GM19025 (cell line): ENCODE measurements around the gene NUDCD3.

Source experiments
- ATAC-seq: cut with Tn5 transposase; IDR thresholded peaks from one replicate; pipeline ENCODE4 v1.9.1; 2021; ENCODE audit warnings: mild to moderate bottlenecking, low read depth, moderate library complexity; ENCODE audit not compliant: unreplicated experiment

The NUDCD3 gene

GRCh38 chr7:44490351-44491200 is at the start of gene NUDCD3:
NUDCD3 (minus strand) TSS chr7:44490658; CDS start chr7:44490600, 58 bp downstream.
- peak; percentile 94 for ATAC-seq

- ATAC-seq, result no peak
Measured at GRCh38 chr7:44539669-44540506, 49.4 kb upstream of the NUDCD3 start.

GRCh38 chr7:44538798-44539668 is 48.6 kb upstream of the NUDCD3 start:
- no peak for ATAC-seq

DNA sequence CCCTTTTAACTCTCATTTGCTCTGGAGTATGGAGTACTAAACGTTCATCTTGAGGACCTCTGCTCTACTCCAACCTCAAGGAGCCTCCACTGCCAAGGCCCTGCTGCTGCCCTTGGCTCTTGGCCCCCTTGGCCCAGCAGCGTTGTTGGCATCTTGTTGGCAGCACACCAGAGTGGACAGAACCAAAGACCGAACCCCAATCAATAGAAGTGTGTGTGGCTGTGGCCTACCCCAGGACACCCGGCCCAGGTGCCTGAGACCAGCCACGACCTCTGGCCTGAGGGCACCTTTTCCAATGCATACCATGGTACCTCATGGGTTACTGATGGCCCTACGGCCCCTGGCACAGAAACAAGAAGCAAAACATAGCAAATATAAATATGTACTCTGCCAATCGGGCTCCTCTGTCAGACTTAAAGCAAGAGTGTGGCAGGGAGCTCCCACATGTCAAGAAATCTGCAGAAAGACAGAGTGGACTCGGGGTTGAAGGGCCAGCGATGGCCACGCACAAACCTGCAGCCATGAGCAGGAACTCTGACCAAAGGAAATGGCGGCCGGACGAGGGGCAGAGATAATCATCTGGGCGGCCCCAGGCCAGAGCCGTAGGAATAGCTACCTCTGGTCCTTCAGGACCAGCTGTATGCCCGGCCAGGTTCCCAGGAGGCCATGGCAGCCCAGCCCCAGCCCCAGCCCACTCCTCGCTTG is 47.8 kb upstream of the NUDCD3 start:
- ATAC-seq, result no peak

GRCh38 chr7:44537442-44537841 is 47.0 kb upstream of the NUDCD3 start:
- ATAC-seq, result no peak

DNA sequence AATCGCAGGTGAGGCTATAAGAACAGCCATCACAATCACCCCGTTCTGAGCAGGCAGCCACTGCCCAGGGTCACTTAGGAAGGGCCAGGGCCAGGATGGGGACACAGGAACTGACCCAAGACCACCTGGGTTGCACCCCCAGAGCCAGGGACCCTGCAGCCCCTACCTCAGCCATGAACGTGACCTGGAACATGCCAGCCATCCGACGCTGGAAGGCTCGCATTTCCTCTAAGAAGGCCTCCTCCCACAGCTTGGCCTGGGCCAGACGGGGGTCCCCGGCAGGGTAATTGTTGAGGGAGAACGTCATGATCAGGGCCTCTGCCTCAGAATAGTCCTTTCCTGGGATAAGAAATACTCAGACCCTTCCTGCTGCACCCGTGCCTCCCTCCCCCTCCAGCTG is 45.6 kb upstream of the NUDCD3 start:
- no peak for ATAC-seq

- no peak for ATAC-seq
Measured at GRCh38 chr7:44535348-44536064, 45.0 kb upstream of the NUDCD3 start.

- ATAC-seq, result no peak
Measured at GRCh38 chr7:44534501-44534900, 44.0 kb upstream of the NUDCD3 start.

DNA sequence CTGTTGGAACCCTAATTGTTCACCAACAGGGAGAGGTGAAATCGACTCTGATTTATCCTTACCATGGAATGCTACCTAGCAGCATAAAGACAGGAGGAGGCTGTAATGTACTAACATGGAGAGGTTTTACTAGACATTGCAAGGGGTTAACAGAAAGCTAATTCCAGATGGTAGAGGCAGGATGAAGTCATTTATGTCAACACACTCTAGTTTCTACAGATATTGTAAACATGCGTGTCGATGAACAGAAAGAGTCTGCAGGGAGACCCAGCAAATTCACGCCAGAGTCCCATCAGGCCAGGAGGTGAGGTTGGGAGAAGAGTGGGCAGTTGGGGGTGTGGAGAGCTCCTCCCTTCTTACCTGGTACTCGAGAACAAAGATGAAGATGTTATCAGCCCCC is 43.6 kb upstream of the NUDCD3 start:
- no peak for ATAC-seq

- no peak for ATAC-seq
Measured at GRCh38 chr7:44533301-44534055, 43.0 kb upstream of the NUDCD3 start.

DNA sequence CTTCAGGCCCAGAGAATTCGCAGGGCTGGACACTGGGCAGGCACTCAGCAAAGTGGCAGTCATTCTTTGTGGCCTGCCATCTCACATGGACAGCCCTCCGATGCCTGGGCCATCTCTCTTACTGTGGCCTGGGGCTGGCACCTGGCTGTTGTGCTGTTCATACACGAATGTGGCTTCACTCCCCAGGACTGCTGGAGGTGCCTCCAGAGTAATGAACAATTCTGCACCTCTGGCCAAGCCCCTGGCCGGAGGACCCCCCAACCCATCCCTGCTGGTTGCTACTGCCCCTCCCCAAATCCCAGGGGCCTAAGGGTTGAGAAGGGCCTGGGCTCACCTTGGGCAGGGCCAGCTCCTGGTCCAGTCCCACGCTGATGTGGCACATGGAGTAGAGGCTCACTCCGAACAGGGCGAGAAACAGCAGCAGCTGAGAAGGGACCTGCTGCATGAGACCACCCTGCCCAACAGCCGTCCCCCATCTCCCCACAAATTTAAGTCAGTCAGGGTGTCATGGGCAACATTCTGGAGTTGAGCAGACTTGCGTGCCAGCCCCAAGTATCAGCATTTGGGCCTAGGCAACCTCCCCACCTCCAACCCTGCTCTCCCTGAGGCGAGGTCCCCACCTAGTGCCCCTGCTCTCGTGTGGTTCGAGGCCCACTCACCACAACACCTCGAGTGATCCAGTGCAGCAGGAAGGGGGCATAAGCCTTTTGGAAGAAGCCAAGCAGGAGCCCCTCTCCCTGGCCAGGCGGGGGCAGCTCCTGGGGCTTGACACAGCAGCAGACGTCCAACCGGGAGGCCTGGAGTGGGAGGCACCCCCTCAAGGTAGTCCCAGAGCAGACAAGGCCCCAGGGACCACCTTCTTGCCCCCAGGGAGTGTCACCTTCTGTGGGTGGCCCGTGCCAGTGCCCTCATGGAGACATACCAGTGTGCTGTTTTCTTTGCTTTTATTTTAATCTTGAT is 41.2 kb upstream of the NUDCD3 start:
- ATAC-seq, result no peak

GRCh38 chr7:44530990-44531389 is 40.5 kb upstream of the NUDCD3 start:
- ATAC-seq, result no peak

DNA sequence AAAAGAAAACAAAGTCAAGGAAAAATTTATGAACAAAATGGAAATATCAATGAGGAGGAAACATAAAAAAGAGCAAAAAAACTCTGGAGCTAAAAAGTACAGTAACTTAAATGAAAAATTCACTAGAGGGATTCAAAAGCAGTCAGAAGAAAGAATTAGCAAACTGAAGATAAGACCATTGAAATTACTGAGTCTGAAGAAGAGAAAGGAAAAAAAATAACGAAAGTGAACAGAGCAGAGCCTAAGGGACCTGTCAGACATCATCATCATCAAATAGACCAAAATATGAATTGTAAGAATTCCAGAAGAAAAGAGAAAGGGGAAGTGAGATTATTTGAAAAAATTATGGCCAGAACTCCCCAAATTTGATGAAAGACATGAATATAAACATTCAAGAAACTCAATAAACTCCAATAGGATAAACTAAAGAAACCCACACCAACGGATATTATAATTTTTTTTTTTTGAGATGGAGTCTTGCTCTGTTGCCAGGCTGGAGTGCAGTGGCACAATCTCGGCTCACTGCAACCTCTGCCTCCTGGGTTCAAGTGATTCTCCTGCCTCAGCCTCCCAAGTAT is 34.4 kb upstream of the NUDCD3 start:
- no peak for ATAC-seq

- ATAC-seq, result no peak
Measured at GRCh38 chr7:44522315-44522714, 31.9 kb upstream of the NUDCD3 start.

GRCh38 chr7:44521347-44522095 is 31.1 kb upstream of the NUDCD3 start:
- no peak for ATAC-seq

DNA sequence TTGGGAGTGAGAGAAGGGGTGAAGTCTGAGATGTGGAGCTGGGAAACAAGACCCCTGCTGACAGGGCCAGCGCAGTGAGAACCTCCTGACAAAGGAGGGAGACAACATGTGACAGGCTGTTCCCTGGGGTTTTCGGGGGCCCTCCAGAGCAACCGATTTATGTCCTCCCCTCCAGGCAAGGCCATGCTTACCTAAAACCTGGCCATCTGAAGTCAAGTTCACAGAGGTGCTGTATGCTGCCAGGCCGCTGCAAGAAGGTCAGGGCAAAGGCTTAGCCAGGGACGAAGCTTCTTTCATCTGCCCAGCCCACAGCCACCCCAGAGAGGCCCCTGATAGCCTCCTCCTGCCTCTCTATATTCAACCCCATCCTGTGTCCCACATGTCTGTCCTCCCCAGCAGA is 30.1 kb upstream of the NUDCD3 start:
- ATAC-seq, result no peak

DNA sequence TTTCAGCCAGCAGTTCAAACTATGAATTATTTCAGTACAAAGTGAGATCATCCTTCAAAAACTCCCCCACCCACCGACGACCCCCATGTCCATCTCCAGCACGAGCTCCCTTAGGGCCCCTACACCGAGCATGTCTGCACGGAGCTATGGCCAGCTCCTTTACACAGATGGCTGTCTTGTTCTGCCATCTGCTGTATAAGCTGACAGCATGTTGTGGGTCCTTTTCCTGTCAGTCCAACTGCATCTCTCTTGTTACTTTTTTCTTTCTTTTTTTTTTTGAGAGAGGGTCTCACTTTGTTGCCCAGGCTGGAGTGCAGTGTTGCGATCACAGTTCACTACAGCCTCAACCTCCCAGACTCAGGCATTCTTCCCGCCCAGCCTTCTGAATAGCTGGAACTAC is 29.1 kb upstream of the NUDCD3 start:
- no peak for ATAC-seq
